Activated CD8-positive, alpha-beta memory T cell treated with anti-CD3 and anti-CD28 coated beads, Interleukin-2, amount 50 U/mL, for 4 hours (primary cell): ENCODE results near the gene MSI2.

ENCODE experiments used
- DNase-seq: peaks from one replicate; pipeline ENCODE4 v3.0.0-alpha.2; 2020

The MSI2 gene

DNA sequence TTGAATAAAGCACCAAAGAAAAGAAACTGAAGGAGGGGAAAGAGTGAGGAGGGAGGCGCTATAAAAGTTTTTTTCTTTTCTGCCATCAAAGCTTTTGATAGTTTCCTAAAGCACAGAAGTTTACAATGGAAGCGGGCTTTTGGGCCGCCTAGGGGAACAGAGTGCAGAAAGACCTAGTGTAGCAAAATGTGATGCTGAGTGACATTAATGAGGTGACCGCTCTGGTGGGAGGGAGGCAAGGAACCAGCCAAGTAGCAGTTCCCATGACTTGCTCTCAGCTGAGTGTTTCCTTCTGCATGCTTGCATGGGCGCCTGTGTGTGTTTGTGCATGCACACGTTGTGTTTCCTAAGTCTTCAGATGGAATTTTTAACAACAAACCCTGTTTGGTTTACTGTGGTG lies 15.5 kb downstream of the MSI2 start:
- no peak for DNase-seq

DNA sequence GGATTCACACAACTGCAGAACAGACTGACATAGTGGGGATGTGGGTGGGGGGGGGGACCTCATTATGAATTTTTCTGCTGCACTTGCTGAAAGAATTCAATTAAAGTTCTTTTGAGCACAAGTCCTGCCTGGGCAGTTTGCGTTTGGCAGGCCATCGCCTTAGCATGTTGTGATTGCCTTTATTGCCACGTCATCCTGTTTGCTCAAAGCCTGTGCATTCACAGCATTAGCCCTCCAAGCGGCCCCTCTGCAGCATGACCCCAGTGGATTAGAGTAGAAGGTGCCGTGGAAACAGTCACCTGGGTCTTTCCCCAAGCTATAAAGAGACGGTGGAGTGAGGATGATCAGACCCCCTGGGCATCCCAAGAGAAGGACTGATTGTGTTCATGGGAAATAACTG lies 17.2 kb downstream of the MSI2 start:
- no peak for DNase-seq

DNA sequence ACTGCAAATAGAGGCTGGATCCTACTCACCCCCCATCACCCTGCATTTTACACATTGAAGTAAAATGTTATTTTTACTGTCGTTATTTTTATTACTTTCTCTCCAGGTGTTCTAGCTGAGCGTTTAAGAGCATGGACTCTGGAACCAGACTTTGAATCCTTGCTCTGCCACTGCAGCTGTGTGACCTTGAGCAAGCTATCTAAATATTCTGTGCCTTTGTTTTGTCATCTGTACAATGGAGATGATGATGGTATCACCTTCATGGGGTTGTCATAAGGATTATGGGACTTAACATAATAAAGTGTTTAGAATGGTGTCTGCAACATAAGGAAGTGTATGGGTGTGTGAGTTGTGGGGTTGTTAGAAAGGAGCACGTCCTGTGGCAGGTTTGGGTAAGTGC lies 17.8 kb downstream of the MSI2 start:
- DNase-seq: no peak

DNA sequence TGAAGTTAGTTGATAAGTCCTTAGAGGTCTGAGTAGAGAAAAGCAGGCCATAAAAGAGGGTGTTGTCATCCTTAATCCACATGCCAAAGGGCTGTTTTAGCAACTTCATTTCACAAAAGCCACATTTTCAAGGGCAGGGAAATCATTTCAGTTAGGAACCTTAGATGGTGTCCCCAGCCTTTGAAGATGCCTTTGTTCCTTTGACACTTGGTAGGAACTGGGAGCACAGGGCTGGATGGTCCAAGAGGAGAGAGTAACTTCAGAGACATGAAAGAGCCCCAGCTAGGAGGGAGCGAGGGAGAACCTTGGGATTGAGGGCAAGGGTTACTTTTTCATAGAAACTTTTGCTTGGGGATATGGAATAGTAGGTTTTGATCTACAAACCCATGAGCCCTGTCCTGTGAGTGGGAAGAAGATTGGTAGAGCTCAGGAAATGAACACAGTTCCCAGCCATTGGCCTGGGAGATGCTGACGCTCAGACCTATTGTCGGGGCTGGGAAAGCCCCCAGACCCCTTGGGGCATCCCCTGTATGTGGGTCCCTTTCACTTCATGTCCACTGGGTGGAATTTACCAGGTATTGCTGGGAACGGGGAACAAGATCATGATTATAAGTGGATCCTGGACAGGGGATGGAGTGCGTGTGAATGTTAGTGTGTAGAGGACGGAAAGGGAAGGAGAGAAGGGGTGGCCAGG lies 18.9 kb downstream of the MSI2 start:
- no peak for DNase-seq

DNA sequence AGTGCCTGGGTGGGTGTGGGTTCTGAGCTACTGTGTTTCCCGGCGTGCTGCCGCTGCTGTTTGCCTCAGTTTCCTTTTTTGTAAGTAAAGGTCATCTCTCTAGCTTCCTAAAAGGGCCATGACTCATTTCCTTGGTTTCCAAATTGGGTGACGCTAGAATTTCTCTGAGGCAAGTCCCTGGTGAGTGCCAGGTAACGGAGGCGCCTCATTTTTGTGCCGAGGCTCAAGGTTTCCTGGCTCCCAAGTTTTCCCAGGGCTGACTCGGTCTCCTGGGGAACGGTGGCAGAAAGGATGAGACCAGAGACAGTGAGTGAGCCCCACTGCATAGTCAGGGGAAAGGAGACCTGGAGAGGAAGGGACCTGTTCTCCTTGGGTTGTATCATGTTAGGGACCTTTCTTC lies 20.3 kb downstream of the MSI2 start:
- no peak for DNase-seq

DNA sequence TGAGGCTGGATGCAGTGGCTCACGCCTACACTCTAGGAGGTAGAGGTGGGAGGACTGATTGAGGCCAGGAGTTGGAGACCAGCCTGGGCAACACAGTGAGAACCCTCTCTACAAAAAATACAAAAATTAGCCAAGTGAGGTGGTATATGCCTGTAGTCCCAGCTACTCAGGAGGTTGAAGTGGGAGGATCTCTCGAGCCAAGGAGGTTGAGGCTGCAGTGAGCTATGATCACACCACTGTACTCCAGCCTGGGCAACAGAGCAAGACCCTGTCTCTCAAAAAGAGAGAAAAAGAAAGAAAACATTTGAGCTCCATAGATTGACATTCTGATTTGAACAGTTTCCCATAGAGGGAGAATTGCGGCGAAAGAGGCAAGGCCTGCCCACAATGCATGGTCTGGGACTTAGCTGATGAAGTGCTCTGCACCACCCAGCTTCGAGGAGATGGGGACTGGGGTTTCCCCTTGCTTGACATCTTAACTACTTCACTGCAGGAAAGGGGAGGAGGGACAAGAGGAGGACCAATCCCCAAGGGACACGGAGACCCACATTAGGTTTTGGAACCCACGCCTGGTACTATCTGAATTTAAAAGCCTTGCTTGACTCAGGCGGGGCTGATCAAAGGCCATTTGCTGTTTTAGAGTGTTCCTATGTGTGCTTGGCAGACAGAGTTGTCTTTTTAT lies 21.7 kb downstream of the MSI2 start:
- no peak for DNase-seq

DNA sequence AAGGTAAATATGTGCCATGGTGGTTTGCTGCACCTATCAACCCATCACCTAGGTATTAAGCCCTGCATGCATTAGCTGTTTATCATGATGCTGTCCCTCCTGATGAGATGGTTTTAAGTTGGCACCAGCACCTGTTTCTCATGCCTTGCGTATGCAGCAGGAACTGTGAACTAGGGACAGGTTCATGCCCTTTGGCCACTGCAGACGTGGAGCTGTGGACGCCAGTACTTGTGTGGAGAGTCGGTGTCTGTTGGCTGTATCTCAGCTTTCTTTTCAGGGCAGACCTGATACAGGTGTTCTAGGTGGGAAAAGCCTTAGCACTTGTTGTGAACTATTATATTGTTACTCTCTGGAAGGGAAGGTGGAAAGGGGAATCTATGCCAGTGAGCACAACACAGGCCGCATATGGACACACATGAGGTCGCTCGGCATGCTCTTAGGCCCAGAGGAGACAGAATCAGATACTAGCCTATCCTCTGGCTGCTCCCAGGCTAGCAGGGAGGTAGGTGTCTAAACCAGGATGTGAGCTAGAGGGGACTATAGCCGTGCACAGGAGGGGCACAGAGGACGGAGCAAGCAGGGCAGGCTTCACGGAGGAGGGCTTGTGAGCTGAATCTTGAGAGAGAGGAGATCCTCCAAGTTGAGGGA lies 22.5 kb downstream of the MSI2 start:
- DNase-seq: no peak

DNA sequence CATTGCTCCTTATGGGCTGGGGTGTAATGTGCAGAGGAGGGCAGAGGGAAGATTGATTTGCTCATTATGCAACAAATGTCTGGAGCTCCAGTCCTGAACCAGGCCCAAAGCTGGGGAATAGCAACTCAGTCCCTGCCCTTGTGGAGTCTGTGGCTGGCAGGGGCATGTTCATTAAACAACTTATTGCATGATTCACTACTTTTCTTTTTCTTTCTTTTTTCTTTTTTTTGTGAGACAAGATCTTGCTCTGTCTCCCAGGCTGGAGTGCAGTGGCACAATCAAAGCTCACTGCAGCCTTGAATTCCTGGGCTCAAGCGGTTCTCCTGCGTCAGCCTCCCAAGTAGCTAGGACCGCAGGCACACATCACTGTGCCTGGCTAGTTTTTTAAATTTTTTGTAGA lies 23.1 kb downstream of the MSI2 start:
- DNase-seq: no peak

DNA sequence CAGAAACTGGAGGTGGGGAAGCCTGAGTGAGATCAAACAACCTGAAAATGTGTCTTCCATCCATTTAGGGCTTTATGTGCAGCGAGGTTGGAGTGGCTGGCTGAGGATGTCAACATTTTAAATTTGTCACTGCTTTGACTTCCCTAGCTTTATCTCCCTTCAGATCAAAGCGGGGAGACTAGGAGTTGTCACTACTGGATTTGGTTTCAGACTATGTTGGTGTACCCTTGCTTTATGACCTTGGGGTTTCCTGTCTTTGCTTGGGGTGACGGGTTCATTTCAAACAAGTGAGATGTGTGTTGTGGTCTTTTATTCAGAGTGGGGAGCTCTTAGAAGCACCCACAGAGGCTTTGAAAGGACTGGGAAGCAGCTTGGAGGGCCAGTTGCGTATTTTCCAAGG lies 25.6 kb downstream of the MSI2 start:
- no peak for DNase-seq

DNA sequence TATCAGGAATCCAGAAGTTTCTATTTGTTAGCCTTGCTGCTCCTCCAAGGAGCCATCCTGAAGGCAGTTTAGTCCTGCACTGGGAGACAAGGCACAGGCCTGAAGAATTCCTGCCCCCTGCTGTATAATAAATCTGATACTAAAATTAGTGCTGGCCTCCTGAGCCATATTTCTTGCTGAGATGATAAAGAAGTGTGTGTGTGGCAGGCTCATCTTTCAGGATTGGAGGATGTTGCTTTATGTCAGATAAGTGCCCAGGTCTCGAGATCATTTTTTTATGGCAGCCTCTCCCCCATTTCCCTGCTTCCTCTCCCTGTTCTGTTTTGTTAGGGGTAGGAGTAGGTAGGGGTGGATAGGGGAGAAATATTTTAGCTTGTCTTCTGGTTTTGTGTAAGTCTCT lies 26.0 kb downstream of the MSI2 start:
- DNase-seq: no peak

DNA sequence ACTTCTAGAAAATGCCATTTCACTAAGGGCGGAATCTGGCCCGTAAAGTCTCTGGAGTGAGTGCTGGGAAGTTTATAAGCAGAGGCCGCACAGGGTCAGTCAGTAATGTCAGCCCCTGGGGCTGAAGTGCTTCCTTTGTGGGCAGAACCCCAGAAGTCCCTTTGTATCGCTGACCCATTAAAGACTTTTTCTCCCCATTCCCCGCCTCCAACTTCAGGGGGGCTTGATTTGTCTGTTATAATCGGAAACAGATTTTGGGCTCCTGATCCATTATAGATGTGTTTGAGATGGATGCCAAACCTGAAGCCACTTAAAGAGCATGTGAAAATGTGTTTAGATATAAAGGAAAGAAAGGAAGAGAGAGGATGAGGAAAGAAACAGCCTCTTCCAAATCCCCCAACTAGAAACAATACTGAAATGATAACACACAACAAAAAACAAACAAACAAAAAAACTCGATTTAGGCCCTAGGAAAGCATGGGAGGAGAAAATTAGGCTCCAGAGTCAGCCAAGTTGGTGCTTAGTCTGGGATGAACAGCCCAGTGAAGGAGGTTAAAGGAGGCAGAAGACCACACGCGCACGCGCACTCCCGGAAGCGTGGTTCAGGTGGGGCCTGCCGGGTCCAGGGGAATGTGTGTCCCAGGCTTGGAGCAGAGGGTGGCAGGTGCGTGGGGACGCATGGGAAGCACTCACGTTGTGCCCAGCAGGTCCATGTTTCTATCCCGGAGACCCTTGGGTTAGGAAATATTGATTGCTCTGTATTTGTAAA lies 27.1 kb downstream of the MSI2 start:
- DNase-seq: no peak

DNA sequence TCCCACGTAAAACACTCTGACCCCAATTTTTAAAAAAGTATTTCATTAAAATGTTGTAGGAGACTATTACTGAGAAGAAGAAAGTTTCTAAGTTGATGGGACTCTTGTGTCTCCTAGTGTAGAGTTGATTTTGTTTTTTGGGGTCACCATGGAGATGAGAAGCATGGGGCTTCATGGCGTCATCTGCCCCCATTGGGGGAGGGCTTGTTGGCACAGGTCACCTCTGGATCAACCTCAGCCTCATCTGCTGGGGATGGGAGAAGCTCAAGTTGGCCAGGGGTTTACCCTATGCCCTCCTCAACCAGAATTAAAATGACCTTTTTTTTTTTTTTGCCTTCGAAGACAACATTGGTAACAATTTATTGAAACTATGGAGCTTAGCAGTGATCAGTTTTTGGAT lies 28.3 kb downstream of the MSI2 start:
- no peak for DNase-seq

DNA sequence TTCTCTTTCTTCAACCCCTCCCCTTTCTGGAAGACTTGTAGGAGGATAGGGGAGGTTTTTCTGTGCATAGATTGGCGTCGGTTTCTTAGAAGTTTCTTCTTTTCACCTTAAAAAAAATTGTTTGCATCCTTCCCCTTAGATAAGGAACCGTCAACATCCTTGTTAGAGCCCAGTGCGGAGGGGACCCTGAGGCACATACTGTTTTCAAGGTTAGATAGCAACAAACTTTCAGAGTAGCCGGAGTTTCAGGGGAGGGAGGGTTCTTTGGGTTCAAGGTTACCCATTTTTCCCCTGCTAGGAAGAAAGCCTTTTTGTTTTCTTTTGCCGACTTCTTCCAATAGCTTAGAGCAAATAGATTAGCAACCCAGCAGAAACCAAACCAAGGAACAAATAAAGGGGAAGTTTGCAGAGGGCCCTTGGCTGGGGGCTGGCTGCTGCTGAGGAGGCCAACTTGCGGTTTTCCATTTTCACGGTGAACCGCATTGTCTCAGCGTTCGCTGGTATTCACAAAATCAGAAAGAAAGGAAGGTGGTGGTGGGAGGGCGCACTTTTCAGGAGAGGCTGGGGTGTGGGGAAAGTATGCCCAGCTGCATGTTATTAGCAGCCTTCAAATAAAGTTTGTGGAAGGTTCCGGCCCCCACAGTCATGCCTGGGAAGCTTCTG lies 28.8 kb downstream of the MSI2 start:
- DNase-seq: peak; percentile 29

DNA sequence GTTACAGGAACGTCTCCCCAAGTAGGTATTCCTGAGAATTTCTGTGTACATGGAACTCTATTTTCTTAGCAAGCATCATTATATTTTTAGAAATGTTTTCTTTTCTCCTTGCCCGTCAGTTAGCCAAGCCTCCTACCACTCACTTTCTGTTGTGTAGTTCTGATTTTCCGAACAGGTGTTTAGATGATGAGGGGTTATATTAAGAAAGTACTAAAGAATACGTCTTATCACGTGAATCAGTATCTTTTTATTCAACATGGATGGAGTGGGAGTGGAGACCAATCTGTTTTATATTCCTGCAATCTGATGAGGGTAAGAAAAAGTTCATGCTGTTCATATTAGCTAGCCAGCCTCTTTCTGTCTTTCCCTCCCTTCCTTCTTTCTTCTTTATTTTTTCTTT lies 29.4 kb downstream of the MSI2 start:
- DNase-seq: no peak

DNA sequence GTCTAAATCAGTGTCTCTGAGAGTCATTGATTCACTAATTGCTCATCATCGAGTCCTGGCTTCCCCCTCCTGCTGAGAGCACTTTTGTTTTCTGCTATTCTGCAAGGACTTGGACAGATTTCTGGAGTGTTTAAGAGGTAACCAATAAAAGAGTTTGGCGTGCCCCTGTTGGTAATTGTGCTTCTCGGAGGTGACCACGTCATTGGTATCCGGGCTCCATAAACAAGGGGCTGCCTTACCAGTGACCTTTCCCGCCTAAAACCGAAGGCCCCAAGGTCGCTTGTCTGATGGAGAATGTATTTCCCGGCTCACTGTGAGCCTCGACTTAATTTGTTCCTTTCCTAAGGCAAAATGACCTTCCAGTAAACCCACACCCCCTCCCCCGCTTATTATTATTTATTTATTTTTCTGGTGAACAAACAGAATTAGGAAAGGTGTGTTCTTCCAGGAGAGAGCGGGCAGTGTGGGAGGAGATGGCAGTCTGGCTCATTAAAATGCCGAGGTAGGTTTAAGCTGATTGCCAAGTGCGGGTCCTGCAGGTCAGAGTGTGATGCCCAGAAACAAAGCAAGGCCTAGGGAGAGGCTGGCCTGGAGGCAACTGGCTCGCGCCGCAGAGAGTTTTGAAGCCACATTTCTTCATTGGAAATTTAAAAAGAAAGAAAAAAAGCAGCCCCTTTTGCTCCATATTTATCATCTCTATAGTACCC lies 30.2 kb downstream of the MSI2 start:
- no peak for DNase-seq

DNA sequence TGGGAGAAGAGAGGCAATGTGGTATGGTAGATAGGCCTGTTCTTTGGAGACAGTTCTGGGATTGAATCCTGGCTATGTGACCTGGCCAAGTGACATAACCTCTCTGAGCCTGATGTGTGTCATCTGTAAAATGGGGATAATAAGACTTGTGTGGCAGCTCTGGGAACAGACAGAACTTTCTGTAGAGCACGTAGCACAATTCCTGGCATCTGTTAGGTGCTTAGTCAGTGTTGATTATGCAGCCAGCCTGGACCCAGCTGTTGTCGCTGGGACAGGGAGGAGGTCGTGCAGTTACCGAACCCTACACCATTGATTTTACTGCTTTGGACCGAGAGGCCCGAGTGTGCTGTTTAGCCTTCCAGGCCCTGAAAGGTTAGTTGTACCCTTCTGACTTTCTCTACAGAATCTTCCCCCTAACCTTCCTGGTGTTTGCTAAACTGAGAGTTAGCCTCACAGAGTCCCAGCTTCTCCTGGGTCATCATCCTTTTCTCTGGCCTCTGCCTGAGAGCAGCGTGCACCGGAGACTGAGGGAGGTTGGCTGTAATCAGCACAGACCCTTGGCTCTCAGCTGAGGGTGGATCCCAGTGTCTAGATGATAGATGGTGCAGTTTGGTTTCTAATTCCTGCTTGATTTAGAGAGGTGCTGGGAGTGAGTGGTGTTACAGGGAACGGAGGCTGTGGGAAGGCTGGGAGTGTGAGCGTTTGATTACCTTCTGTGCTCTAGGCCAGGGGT lies 31.9 kb downstream of the MSI2 start:
- no peak for DNase-seq

DNA sequence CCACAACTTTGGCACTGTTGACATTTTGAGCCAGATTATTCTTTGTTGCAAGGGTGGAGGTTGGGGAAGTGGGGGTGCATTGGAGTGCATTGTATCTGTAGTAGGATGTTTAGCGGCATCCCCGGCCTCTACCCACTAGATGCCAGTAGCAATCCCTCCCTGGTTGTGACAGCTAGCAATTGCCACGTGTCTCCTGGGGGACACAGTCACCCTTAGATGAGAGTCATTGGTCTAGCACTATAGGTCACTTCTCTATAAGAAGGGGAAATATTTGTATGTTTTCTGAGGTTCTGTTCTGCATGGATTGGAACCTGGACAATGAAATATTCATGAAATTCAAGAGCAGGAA lies 32.4 kb downstream of the MSI2 start:
- DNase-seq: no peak

DNA sequence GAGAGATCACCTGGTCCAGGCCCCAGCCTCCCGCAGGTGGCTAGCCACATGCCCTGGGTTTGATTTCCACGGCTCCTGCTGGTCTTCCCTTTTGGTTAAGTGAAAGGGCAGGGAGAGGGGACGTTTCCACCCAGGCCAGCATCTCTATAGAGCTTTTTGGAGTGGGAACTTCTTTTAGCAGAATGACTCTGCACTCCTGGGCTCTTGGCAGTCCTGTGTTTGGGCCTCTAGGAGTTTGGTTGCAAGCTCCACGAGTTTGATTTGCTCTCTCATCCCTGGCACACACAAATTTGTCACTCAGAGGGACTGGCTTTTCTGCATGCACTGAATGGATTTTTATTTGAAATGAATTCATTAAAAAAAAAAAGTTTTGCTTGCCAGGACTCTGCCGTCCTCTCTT lies 32.8 kb downstream of the MSI2 start:
- no peak for DNase-seq

DNA sequence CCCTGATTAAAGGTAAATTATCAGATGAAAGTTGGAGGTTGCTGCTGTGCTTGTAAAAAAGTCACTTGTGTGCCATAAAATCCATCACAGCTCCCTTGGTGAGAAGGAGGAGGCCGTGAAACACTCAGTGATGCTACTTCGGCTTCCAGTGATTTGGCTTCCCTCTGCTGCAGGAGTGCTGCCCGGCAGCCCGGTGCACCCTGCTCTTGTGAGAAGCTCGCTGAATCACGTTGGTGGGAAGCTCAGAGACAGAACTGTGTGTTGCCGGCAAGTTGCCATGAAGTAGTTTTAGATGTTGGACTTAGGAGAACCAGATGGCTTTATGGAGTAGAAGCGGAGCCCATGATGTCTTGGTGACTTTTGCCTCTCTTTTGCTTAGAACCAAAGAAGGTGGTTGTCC lies 33.3 kb downstream of the MSI2 start:
- no peak for DNase-seq

DNA sequence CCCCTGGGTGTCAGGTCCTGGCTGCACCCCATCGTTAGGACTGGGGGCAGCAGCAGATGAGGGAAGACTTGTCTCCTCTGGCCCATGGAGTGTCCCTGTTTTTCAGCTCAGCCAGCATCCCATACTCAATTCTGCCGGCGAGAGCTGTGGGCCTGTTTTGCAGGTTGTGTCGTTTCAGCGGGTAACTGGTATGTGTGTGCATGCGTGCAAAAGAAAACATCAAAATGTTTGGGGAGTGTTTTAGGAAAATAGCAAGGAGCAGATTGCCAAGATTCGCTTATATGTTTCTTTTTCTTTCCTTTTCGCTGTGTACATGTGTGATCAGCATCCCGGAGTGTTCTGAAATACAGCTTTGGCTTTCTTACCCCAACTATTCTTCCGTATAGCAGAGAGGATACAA lies 34.7 kb downstream of the MSI2 start:
- DNase-seq: no peak

DNA sequence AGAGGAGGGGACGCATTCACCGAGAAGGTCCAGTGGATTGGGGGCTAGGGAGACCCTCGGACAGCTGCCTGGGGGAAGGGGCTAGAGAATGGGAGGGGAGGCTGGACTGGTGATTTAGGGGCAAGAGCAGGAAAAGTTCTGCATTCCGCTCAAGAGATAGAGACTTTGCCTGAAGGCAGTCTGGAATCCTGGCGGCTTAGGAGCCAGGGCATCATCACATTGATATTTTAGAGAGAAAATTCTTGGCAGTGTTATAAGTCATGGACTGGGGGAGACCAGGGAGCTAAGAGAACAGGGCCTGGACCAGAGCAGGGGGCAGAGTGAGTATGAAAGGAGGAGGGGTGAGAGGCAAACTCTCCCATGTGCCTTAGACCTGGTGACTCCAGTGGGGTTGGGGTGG lies 35.8 kb downstream of the MSI2 start:
- DNase-seq: no peak

DNA sequence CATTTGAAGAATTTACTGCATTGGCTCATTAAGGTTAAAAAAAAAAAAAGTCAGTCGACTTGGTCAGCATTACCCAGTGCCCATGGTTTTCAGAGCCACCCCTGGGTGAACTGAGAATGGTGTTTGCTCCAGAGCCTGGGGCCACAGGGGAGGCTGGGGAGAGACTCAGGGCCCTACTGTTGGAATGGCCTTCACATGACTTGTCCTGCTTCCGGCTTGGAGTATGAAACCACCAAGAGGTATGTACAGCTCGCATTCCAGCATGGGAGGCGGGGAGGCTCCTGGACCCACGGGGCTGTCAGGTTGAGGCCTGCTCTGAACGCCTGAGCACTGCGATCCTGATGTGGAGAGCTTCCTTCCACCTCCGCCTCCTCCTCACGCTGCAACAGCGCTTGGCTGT lies 36.8 kb downstream of the MSI2 start:
- DNase-seq: no peak
